Measurements from ENCODE around the gene APP.

GRCh38 chr21:26130249-26130881 is 40.2 kb downstream of the APP start:
- TF ChIP-seq, protein P1, sequence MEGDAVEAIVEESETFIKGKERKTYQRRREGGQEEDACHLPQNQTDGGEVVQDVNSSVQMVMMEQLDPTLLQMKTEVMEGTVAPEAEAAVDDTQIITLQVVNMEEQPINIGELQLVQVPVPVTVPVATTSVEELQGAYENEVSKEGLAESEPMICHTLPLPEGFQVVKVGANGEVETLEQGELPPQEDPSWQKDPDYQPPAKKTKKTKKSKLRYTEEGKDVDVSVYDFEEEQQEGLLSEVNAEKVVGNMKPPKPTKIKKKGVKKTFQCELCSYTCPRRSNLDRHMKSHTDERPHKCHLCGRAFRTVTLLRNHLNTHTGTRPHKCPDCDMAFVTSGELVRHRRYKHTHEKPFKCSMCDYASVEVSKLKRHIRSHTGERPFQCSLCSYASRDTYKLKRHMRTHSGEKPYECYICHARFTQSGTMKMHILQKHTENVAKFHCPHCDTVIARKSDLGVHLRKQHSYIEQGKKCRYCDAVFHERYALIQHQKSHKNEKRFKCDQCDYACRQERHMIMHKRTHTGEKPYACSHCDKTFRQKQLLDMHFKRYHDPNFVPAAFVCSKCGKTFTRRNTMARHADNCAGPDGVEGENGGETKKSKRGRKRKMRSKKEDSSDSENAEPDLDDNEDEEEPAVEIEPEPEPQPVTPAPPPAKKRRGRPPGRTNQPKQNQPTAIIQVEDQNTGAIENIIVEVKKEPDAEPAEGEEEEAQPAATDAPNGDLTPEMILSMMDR (conservative IDR thresholded peaks at IDR 0.05; ENCODE audit: low read depth, low read length) = no peak
- no peak for TF ChIP-seq EZH2 (IDR thresholded peaks at IDR 0.05; ENCODE audit: low read length, unreplicated experiment)

All from PC-3 (cell line).